Subcutaneous adipose tissue (tissue), 4 donors: ENCODE results near the gene HPSE2. TPM values are rescaled to one million over a fixed set of nuclear protein-coding genes. Genes with fewer than 3 reads are reported as not detected.

Experiments used
- total RNA-seq, 4 donors: library from RNA; depleted of rRNA; stranded (reverse); fragments of >200 nt; gene quantifications; one replicate each; pipeline ENCODE4 v1.1.0, GENCODE V29; 2016
- TF ChIP-seq, protein P1 (sequence below): fragments of 450-650 bp; IDR thresholded peaks from one replicate; pipeline ENCODE4 v1.5.1; 2016; ENCODE audit warnings: low read depth, mild to moderate bottlenecking, control low read depth, antibody characterized with exemption, moderate library complexity

HPSE2 gene
- total RNA-seq, 4 donors from 2014 or later, result 0.34 to 3.2 (median 0.71) TPM

DNA sequence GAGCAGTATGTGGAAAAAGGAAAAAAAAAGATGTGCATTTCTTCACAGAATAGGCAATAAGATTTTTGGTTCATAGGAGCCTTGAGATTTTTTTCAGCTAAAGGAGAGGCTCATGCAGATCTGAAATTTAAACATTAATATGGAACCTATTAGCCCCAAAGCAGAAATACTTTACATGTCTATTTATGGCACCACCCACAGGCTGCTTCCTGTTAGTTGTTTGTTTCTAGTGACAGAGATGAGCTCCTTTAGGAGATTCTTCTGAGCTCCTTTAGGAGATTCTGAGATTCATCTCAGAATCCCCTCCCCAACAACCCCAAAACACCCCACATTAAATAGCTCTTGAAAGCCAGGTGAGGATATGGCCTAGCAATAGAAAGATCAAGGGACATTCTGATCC lies 761.0 kb downstream of the HPSE2 start:
- TF ChIP-seq, protein P1, sequence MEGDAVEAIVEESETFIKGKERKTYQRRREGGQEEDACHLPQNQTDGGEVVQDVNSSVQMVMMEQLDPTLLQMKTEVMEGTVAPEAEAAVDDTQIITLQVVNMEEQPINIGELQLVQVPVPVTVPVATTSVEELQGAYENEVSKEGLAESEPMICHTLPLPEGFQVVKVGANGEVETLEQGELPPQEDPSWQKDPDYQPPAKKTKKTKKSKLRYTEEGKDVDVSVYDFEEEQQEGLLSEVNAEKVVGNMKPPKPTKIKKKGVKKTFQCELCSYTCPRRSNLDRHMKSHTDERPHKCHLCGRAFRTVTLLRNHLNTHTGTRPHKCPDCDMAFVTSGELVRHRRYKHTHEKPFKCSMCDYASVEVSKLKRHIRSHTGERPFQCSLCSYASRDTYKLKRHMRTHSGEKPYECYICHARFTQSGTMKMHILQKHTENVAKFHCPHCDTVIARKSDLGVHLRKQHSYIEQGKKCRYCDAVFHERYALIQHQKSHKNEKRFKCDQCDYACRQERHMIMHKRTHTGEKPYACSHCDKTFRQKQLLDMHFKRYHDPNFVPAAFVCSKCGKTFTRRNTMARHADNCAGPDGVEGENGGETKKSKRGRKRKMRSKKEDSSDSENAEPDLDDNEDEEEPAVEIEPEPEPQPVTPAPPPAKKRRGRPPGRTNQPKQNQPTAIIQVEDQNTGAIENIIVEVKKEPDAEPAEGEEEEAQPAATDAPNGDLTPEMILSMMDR, result no peak

DNA sequence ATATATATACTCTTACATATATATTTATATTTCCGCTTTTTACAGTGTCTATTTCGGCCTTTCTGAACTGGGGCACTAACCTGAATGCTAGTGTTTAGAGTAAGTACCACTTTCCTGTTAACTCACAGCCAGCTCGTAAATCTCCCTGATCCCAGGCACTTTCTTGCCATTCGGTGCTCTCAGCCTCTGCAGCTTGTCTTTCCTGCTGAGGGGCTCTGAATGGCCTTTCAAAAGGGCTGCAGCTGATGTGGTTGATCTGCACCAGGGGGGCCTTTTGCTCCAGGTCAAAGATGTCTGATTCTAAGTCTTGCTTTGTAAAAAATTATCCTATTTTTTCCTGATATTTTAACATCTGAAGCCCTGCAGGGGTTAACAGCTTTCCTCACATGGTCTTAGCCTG lies 763.5 kb downstream of the HPSE2 start:
- TF ChIP-seq, protein P1, result no peak

DNA sequence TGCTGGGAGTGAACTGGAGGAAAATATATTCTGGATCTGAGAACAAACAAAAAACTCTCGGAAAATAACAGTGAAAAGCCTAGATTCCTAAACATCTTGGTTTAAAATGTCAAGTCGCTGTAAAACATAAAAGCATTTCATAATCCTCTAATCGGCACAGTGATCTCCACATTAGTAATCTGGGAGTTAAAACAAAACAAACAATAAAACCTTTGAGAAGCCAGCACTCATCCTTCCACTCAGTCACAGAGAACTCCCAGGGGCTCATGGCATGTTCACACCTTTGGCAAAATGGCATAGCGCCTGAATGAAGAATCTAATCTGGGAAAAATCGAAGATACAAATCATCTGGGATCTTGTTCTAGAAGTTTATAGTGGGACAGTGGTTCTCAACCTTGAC lies 764.8 kb downstream of the HPSE2 start:
- TF ChIP-seq, protein P1, result no peak

DNA sequence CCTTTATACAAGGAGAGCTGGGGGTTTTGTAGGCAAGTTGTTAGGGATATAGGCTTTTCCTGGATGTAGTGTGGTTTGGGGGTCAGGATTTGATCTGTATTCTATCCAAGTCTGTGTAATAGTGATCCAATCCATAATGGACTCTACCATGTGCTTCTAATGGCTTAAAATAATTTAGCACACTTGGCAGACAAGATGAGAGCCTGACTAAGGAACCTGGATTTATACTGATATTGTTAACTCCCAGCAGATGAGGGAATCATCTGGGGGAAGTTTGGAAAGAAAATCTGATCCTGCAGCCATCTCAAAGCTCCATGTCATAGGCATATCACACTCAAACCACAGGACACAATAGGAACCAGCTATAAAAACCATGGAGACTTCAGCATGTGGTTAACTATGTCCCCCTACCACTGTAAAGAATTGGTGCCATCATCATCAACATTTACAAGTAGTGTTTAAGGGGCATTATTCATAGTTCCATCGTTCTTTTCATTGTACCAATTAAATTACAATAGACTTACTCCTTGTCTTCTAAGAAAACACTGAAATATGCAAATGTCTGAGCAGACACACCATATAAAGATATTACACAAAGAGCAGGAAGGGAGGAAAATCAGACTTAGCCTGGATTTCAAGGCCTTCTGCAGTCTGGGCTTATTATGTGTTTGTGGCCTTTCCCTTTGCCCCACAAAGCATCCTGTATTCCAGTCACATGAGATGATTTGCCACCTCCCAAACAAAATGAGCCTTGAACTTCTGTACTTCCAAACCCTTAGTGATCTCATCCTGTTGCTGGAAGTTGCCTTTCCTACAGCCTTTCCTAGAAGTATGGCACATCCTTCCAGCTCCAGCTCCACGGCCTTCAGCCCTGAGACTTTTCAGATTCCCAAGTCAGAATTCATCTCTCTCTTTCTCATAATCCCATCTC lies 766.4 kb downstream of the HPSE2 start:
- TF ChIP-seq, protein P1, result no peak

DNA sequence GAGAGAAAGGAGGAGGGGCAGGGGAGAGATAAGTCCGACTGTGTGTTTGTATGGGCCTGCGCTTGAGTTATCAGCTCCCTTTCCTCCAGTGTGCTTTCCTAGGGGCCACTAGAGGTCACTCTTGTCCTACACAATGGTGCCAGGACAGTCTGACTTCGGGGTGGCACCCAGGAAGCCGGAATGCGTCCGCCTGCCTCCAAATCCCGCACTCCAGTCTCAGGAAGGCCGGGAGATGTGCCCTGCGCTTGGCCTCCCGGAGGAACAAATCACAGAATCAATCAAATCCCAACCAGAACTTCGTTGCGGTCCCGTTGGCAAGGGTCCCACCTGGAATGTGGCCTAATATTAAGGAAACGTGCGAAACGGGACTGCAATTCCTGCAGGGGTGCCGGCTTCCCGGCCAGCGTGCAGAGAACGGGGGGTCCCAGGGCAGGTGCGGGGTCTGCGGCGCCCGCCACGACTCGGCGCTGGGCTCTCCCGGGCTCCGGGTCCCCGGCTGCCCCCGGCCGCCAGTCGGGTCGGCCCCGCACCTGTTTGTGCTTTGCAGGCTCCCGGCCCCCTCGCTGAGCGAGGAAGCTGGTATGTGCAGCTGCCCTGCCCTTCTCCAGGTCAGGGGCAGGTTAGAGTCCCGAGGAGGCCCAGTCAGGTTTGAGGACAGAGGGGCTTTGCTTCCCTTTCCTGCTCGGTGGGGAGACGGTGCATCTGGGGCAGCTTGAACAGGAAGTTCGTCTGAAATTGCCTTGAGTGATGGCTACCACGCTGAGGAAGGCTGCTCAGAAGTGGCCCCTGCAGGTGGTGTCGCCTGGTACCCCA lies 767.9 kb downstream of the HPSE2 start:
- TF ChIP-seq, protein P1, result no peak

DNA sequence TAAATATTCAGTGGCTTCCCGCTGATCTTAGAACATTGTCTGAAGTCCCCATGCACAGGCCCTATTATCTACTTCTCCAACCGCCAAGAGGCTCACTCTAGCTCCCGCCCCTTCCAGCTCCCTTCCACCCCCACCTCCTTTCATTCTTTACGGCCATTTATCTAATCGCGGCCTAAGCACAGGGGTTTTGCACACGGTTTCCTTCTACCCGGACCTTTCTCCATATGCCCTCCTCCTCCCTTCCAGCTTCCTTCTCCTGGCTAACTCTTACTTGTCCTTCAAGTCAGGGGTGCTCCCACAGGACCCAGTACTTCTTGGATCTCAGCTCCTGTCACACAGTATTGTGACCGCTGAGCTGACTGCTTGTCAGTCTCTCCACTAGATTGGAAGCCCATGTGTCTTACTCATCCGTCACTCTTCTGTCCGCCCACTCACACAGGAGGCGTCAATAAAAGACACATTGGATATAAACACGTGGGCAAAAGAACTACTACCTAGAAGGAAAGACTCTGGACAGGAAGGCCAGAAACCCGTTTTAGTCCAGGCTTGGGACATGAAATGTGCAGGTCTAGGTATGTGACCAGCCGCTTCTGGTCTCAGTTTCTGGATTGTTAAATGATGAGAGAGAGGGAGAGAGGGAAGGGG lies 768.7 kb downstream of the HPSE2 start:
- TF ChIP-seq, protein P1, result no peak
